ENCODE measurements around the gene CADM1.
A peak's percentile ranks its signal among the peaks of the same experiment; 100 is the strongest.

DNA sequence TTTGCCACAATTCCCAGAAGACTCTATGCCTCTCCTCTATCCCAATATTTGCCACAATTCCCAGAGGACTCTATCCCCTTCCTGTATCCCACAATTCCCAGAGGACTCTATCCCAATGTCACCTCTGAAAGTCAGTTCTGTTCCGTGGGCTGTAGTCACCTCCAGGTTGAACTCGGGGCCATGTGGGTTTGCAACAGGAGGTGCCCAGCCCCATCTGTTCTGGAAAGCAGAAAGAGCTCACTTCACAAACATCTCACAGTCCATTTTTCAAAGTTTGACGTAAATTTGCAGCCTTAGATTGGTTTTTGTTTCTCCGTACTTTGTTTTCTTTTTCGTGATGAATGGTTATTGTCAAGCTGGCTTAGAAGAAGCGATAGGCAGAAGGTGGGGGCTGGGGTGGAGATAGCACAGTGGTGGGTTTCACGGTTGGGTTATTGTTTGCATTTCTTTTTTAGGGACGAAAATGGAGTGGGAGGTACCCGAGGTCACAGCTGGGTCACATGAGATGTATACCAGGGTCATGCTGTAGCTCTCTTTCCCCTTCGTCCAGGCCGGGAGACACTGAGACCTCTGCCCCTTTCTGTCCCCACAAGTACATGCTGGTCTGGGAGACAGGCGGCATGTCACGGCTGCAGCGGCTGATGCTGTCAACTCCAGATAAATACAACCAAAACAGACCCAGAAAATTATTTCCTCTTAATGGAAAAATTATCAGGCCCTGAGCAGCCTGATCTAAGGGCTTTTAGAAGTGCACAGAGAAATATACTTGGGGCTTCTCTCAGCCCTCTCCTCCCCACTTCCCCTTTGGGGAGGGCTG, 374.5 kb downstream of the CADM1 start:
- peak; percentile 48 for TF ChIP-seq GATA2 (IDR thresholded peaks at IDR 0.05; ENCODE audit: low read depth, low read length)
- no peak for TF ChIP-seq GATA3 (IDR thresholded peaks at IDR 0.05; ENCODE audit: low read depth, low read length)

Measured in SH-SY5Y (cell line).